ENCODE measurements around the gene CSF2RB.

GRCh38 chr22:36873614-36874308 lies 39.7 kb upstream of the CSF2RB start:
- peak; percentile 63 for TF ChIP-seq CTCF (conservative IDR thresholded peaks at IDR 0.05; ENCODE audit: low read length)
- TF ChIP-seq EZH2phosphoT487 (IDR thresholded peaks at IDR 0.05; ENCODE audit: borderline replicate concordance), result no peak

All from Loucy (cell line).